ENCODE data around the gene CUX1. TPM values are rescaled to one million over a fixed set of nuclear protein-coding genes. Genes with fewer than 3 reads are reported as not detected.

Gene CUX1
- total RNA-seq, 4 donors from 2014 or later: 40.0 to 55.9 (median 47.3) TPM

GRCh38 chr7:102107474-102108104 is 290.2 kb downstream of the CUX1 start:
- Histone ChIP-seq H3K4me3 (no peak overlapping the region), H3K36me3 (peaks cover 0 to 68% (median 0%) of the 10 kb centered on the region in 3 donors), H3K27ac (no peak overlapping the region), H3K4me1 (peaks cover 0 to 1% (median under 1%) of the 10 kb centered on the region in 3 donors), H3K27me3 (no peaks in the 10 kb centered on the region), H3K9me3 (no peaks in the 10 kb centered on the region)
- intact Hi-C loops (cut with DNase I): no loop called here
- no peak for DNase-seq
- 87 to 89% methylated on average over 9 to 14 of the region's 19 CpGs for WGBS, 2 donors
- TF ChIP-seq CTCF (IDR thresholded peaks at IDR 0.05): no peak
- no peak for TF ChIP-seq POLR2A (IDR thresholded peaks at IDR 0.05)

- Histone ChIP-seq H3K9me3 (no peaks in the 10 kb centered on the region), H3K4me3 (no peak overlapping the region), H3K27me3 (no peaks in the 10 kb centered on the region), H3K27ac (no peak overlapping the region), H3K4me1 (no peaks in the 10 kb centered on the region), H3K36me3 (peaks cover 0 to 77% (median 4%) of the 10 kb centered on the region in 3 donors)
- DNase-seq: no peak
- intact Hi-C loops (cut with DNase I): no loop called here
- TF ChIP-seq CTCF (IDR thresholded peaks at IDR 0.05): no peak
- TF ChIP-seq POLR2A (IDR thresholded peaks at IDR 0.05): no peak
- 91 to 92% methylated on average over 34 of the region's 36 CpGs for WGBS, 2 donors
These were observed 293.9 kb downstream of the CUX1 start for GRCh38 chr7:102111061-102112041.

- TF ChIP-seq POLR2A (IDR thresholded peaks at IDR 0.05) (no peak), CTCF (IDR thresholded peaks at IDR 0.05) (no peak)
- 80 to 98% methylated on average over 7 of the region's 7 CpGs for WGBS, 2 donors
- intact Hi-C loops (cut with DNase I): no loop called here
- DNase-seq: no peak
- Histone ChIP-seq H3K27ac (no peak overlapping the region), H3K36me3 (peaks cover 0 to 89% (median 4%) of the 10 kb centered on the region in 3 donors), H3K9me3 (no peaks in the 10 kb centered on the region), H3K4me3 (no peak overlapping the region), H3K4me1 (no peaks in the 10 kb centered on the region), H3K27me3 (no peaks in the 10 kb centered on the region)
These were observed 297.8 kb downstream of the CUX1 start for GRCh38 chr7:102115181-102115580.

- H3K27me3 ChIP-seq: no peaks in the 10 kb centered on the region
- intact Hi-C loops (cut with DNase I): no loop called here
- TF ChIP-seq POLR2A (IDR thresholded peaks at IDR 0.05) (no peak), CTCF (IDR thresholded peaks at IDR 0.05) (no peak)
- H3K27ac ChIP-seq: no peak overlapping the region
- H3K9me3 ChIP-seq: no peaks in the 10 kb centered on the region
- WGBS, 2 donors: 93 to 98% methylated on average over 9 to 14 of the region's 15 CpGs
- peaks cover 0 to 88% (median 4%) of the 10 kb centered on the region in 3 donors for H3K36me3 ChIP-seq
- H3K4me3 ChIP-seq: no peak overlapping the region
- DNase-seq: no peak
- H3K4me1 ChIP-seq: no peaks in the 10 kb centered on the region
These were observed 298.5 kb downstream of the CUX1 start for GRCh38 chr7:102115931-102116330.

- Histone ChIP-seq H3K36me3 (peaks cover 0 to 72% (median 4%) of the 10 kb centered on the region in 3 donors), H3K27me3 (no peaks in the 10 kb centered on the region), H3K27ac (no peak overlapping the region), H3K4me3 (no peak overlapping the region), H3K9me3 (no peaks in the 10 kb centered on the region), H3K4me1 (peaks cover 8 to 17% (median 14%) of the 10 kb centered on the region in 3 donors)
- no peak for DNase-seq
- TF ChIP-seq POLR2A (IDR thresholded peaks at IDR 0.05) (no peak), CTCF (IDR thresholded peaks at IDR 0.05) (no peak)
- 78 to 90% methylated on average over 6 of the region's 6 CpGs for WGBS, 2 donors
- intact Hi-C loops (cut with DNase I): no loop called here
These were observed 300.3 kb downstream of the CUX1 start for GRCh38 chr7:102117743-102118142.

All from esophagus squamous epithelium (tissue), 5 donors.